ENCODE data around the gene PAPPA2. TPM values are rescaled to one million over a fixed set of nuclear protein-coding genes. Genes with fewer than 3 reads are reported as not detected.

PAPPA2 gene
- total and polyA plus RNA-seq, 9 of the 15 experiments (the other 6 are each of a cell fraction or from before 2014, with no cell fraction given): 0.01 to 0.15 (median 0.05) TPM; not detected in 2

DNA sequence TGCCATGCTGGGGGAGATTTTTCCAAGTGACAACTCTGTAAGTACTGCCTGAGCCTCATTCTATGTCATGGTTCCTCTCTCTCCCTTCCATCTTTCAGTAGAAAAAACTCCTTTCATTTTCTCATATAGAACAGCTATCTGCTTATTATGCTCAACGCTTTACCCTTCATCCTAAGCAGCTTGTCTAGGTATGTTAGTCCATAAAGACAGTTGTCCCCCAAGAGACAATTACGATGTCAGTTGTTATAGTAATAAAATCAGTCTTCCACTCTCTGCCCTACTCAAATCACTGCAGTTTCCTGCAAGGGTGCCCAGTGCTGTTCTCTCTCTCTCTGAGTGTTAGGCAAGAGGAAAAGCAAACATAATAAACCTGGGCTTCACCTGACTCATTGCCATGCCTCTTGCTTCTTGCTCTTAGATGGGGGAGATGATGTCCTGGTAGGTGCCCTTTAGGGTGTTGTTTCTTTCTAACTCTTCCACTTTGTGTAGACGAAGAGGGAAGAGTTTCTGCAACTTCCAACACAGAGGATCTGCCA, 59.4 kb downstream of the PAPPA2 start:
- Histone ChIP-seq H3K9ac (ENCODE audit: insufficient read depth in 1 of 2, low read depth in 2 of 2, low read length in 2 of 2) (no peak overlapping the region), H3K79me2 (ENCODE audit: control insufficient read depth, insufficient read depth, low read length) (no peaks in the 10 kb centered on the region), H3K27me3 (ENCODE audit: control insufficient read depth in 2 of 2, insufficient read depth in 2 of 2, low read length in 2 of 2) (no peaks in the 10 kb centered on the region; a peak in 1 of 5 replicates), H3K36me3 (ENCODE audit: control insufficient read depth, insufficient read depth, low read length) (no peaks in the 10 kb centered on the region), H3K27ac (ENCODE audit: extremely low read depth, low read depth, low read length) (no peak overlapping the region), H4K20me1 (replicated peaks; ENCODE audit: control insufficient read depth, insufficient read depth, low read length) (no peaks in the 10 kb centered on the region), H2AFZ (ENCODE audit: low read depth, low read length) (no peak overlapping the region), H3K9me3 (replicated peaks; ENCODE audit: control insufficient read depth, insufficient read depth, low read depth, low read length) (no peaks in the 10 kb centered on the region), H3K4me2 (ENCODE audit: insufficient read depth, low read length) (no peak overlapping the region), H3K9me1 (ENCODE audit: control insufficient read depth, insufficient read depth, low read length) (no peaks in the 10 kb centered on the region), H3K4me3 (no peak overlapping the region), H3K4me1 (replicated peaks in 1 of 2; ENCODE audit: control insufficient read depth in 2 of 2, insufficient read depth in 2 of 2, low read length in 2 of 2) (no peaks in the 10 kb centered on the region; a peak in 1 of 5 replicates)
- POLR2A ChIA-PET: no interaction called here
- no peak for DNase-seq (ENCODE audit: extremely low read depth in 1 of 4, low spot score in 3 of 4)
- CTCF ChIA-PET (ENCODE audit: low intra/inter-chr PET ratio): interaction anchor here (0.6 kb wide), 1 partner anchor 8 kb away, joined by 3 read pairs; no protein-coding TSS in a partner anchor
- 4% methylated on average over 3 of the region's 3 CpGs for WGBS (ENCODE audit: insufficient coverage, low coverage, missing lambda C conversion rate)
- intact Hi-C loops (cut with micrococcal nuclease): no loop called here
- in situ Hi-C loops (cut with MboI): no loop called here
- FAIRE-seq: no peak
- BruUV-seq (replicated peaks): no TSS peak
- TF ChIP-seq SMARCB1 (IDR thresholded peaks at IDR 0.05; ENCODE audit: insufficient read length, low read depth) (no peak), POLR2B (IDR thresholded peaks at IDR 0.05; ENCODE audit: low read depth, partially characterized antibody) (no peak), BRF1 (IDR thresholded peaks at IDR 0.05; ENCODE audit: borderline replicate concordance, extremely low read depth, insufficient read length) (no peak), TEAD1 (CRISPR knock-in tag; IDR thresholded peaks at IDR 0.05) (no peak), PTBP1 (IDR thresholded peaks at IDR 0.05; ENCODE audit: low read depth, low read length) (no peak), SMAD3 (CRISPR knock-in tag; conservative IDR thresholded peaks at IDR 0.05) (no peak), FOXK2 (conservative IDR thresholded peaks at IDR 0.05 in 1 of 2, IDR thresholded peaks at IDR 0.05 in 1 of 2; ENCODE audit: low read depth in 2 of 2) (no peak), ARNT (IDR thresholded peaks at IDR 0.05) (no peak), GTF2F1 (IDR thresholded peaks at IDR 0.05; ENCODE audit: low read depth, low read length) (no peak), MAFK (IDR thresholded peaks at IDR 0.05; ENCODE audit: low read length) (no peak)
- TF ChIP-seq, protein P1, sequence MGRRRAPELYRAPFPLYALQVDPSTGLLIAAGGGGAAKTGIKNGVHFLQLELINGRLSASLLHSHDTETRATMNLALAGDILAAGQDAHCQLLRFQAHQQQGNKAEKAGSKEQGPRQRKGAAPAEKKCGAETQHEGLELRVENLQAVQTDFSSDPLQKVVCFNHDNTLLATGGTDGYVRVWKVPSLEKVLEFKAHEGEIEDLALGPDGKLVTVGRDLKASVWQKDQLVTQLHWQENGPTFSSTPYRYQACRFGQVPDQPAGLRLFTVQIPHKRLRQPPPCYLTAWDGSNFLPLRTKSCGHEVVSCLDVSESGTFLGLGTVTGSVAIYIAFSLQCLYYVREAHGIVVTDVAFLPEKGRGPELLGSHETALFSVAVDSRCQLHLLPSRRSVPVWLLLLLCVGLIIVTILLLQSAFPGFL (CRISPR knock-in tag; IDR thresholded peaks at IDR 0.05): no peak
- no peak for ATAC-seq
